ENCODE results near the gene KCNIP3.
"Not testable (repeated sequence)": the region's sequence is repeated elsewhere in the genome, so short reads cannot be mapped to it uniquely, and the experiment has no call there.

The KCNIP3 gene

DNA sequence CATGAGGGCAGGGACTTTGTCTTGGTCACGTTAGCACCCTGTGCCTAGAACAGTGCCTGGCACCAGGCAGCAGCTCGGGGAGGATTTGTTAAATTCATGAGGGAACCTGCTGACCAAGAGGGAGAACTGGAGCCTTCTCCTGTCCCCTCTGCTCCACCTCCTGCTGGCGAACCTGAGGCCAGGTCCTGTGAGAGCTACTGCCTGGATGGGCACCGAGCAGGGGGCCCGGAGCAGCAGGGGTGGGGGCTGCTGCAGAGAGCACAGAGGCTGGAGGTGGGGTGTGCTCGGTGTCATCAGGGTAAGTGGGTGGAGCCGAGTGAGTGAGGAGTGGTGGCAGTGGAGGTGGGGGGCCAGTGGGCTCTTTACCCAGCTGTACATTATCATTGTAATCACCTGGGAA lies 53.2 kb downstream of the KCNIP3 start:
- Histone ChIP-seq H3K4me1 (ENCODE audit: control insufficient read depth, insufficient read depth, low read length, unreplicated experiment) (no peaks in the 10 kb centered on the region), H3K27me3 (ENCODE audit: insufficient read depth, low read length) (no peaks in the 10 kb centered on the region), H2AFZ (ENCODE audit: low read length, unreplicated experiment) (no peak overlapping the region), H3K36me3 (ENCODE audit: insufficient read depth, low read length) (no peaks in the 10 kb centered on the region), H3K27ac (ENCODE audit: low read depth, low read length) (no peak overlapping the region), H3K79me2 (ENCODE audit: control insufficient read depth, insufficient read depth, low read length, unreplicated experiment) (no peaks in the 10 kb centered on the region), H3K4me3 (ENCODE audit: low read depth, low read length) (no peak overlapping the region)

DNA sequence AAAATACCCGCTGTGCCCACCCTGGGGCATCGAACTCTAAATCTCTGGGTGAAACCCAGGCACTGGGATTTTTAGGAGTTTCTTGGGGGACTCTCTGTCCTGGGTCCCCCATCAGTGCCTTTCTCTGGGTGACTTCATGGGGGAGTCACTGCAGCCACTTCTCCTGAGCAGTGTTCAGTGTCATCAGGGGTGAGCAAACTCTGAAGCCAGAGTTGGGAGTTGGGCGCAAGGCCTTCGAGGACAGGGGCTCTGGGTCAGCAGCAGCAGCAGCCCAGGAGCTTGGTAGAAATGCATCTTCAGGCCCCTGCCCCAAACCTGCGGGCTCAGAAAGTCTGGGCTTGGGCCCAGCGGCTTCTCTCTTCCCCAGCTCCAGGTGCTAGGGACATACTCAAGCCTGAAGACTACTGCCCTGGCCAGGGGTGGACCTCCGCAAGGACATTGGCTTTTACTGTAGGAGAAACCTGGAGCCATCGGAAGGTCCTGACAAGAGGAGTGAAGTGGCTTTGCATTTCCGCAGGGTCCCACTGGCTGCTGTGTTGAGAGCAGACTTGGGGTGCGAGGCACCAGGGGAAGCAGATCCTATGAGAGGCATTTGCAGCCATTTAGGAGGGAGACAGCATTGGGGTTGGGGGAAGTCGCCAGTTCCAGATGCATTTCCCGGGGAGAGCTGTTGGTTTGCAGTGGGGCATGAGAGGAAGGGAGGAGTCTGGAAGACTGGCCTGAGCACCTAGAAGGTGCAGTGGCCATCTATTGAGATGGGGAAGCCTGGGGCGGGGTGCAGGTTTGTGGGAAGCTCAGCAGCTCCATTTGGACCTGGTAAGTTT lies 53.8 kb downstream of the KCNIP3 start:
- H2AFZ ChIP-seq (ENCODE audit: low read length, unreplicated experiment) = no peak overlapping the region

DNA sequence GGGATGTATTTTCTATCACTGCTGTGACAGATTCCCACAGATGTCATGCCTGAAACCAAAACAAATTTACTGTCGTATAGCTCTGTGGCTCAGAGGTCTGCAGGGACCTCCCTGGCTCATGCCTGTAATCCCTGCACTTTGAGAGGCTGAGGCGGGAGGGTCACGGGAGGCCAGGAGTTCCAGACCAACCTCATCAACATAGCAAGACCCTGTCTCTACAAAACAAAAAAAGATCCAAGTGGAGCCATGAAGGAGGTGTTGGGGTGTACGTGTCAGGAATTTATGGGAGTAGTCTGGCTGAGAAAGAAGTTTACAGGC lies 54.4 kb downstream of the KCNIP3 start:
- no peaks in the 10 kb centered on the region for H3K4me1 ChIP-seq (ENCODE audit: control insufficient read depth, insufficient read depth, low read length, unreplicated experiment)
- H3K27ac ChIP-seq (ENCODE audit: low read depth, low read length) = no peak overlapping the region
- H2AFZ ChIP-seq (ENCODE audit: low read length, unreplicated experiment) = no peak overlapping the region
- no peaks in the 10 kb centered on the region for H3K79me2 ChIP-seq (ENCODE audit: control insufficient read depth, insufficient read depth, low read length, unreplicated experiment)
- no peak overlapping the region for H3K4me3 ChIP-seq (ENCODE audit: low read depth, low read length)
- no peaks in the 10 kb centered on the region for H3K36me3 ChIP-seq (ENCODE audit: insufficient read depth, low read length)
- H3K27me3 ChIP-seq (ENCODE audit: insufficient read depth, low read length) = no peaks in the 10 kb centered on the region

More for the DNA sequence above, 53.8 kb downstream of the KCNIP3 start:
- Histone ChIP-seq H3K4me3 (ENCODE audit: low read depth, low read length) (no peak overlapping the region), H3K79me2 (ENCODE audit: control insufficient read depth, insufficient read depth, low read length, unreplicated experiment) (no peaks in the 10 kb centered on the region), H3K36me3 (ENCODE audit: insufficient read depth, low read length) (no peaks in the 10 kb centered on the region), H3K4me1 (ENCODE audit: control insufficient read depth, insufficient read depth, low read length, unreplicated experiment) (no peaks in the 10 kb centered on the region), H3K27ac (ENCODE audit: low read depth, low read length) (no peak overlapping the region), H3K27me3 (ENCODE audit: insufficient read depth, low read length) (no peaks in the 10 kb centered on the region)

DNA sequence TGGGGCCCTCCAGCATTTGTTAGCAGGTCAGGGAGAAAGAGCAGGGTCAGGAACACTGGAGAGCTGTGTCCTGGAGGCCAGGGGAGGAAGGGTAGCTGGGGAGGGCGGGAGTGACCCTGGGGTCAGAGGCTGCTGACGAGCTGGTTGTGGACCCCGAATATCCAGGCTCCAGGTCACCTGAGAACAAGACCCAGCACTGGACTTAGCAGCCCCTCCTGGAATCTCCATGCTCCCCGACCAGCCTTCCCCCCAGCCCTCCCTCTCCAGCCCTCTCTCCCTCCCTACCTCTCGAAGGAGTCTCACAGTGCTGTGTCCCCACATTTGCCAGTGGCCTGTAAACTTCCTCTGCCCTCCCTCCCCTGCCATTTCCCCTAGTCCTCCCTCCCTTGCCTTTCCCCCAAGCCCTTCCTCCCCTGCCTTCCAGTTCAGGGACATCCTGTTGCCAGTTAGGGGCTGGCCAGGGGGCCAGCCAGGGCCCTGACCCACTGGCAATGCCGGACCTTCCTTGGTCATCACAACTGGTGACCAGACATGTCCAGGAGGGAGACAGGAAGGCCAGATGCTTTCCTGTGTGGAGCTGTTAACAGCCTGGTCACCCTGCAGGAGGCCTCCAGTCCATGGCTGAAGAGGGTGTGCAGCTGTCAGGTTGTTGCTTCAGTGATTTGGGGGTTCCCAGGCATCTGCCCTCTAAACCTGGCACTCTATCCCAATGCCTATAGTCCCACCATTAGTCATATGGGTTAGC lies 55.3 kb downstream of the KCNIP3 start:
- H3K27ac ChIP-seq (ENCODE audit: low read depth, low read length) = no peak overlapping the region
- H3K4me3 ChIP-seq (ENCODE audit: low read depth, low read length) = no peak overlapping the region
- no peak overlapping the region for H2AFZ ChIP-seq (ENCODE audit: low read length, unreplicated experiment)
- no peaks in the 10 kb centered on the region for H3K4me1 ChIP-seq (ENCODE audit: control insufficient read depth, insufficient read depth, low read length, unreplicated experiment)
- H3K27me3 ChIP-seq (ENCODE audit: insufficient read depth, low read length) = no peaks in the 10 kb centered on the region
- H3K79me2 ChIP-seq (ENCODE audit: control insufficient read depth, insufficient read depth, low read length, unreplicated experiment) = peaks cover 5% of the 10 kb centered on the region
- no peaks in the 10 kb centered on the region for H3K36me3 ChIP-seq (ENCODE audit: insufficient read depth, low read length)

GRCh38 chr2:95353055-95353575 lies 56.0 kb downstream of the KCNIP3 start:
- no peak overlapping the region for H2AFZ ChIP-seq (ENCODE audit: low read length, unreplicated experiment)
- peaks cover 6% of the 10 kb centered on the region for H3K79me2 ChIP-seq (ENCODE audit: control insufficient read depth, insufficient read depth, low read length, unreplicated experiment)
- H3K4me1 ChIP-seq (ENCODE audit: control insufficient read depth, insufficient read depth, low read length, unreplicated experiment) = no peaks in the 10 kb centered on the region
- H3K4me3 ChIP-seq (ENCODE audit: low read depth, low read length) = no peak overlapping the region
- H3K27ac ChIP-seq (ENCODE audit: low read depth, low read length) = no peak overlapping the region
- H3K36me3 ChIP-seq (ENCODE audit: insufficient read depth, low read length) = no peaks in the 10 kb centered on the region
- no peaks in the 10 kb centered on the region for H3K27me3 ChIP-seq (ENCODE audit: insufficient read depth, low read length)

GRCh38 chr2:95353613-95354468 lies 56.7 kb downstream of the KCNIP3 start:
- Histone ChIP-seq H3K36me3 (ENCODE audit: insufficient read depth, low read length) (no peaks in the 10 kb centered on the region), H3K27ac (ENCODE audit: low read depth, low read length) (no peak overlapping the region)

DNA sequence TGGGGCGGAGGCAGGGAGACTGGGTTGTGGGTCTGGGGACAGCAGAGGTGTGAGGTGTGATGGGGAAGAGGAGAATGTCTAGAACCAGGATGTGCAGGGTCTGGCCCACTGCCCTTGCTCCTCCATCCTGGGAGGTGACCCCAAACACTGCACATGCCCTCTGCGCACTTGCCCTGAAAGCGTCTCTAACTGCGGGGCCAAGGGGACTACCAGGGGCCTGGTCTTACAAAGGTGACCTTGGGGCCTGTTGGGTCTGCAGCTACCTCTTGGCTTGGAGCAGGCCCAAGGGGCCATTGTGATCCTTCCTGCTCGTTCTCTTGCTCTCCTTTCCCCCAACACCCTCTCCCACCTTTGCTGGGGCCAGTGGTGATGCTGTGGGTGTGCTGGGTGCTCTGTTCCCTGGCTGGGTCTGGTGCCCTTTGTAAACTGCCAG lies 57.3 kb downstream of the KCNIP3 start:
- no peak overlapping the region for H2AFZ ChIP-seq (ENCODE audit: low read length, unreplicated experiment)
- H3K27ac ChIP-seq (ENCODE audit: low read depth, low read length) = no peak overlapping the region
- H3K36me3 ChIP-seq (ENCODE audit: insufficient read depth, low read length) = no peaks in the 10 kb centered on the region
- H3K27me3 ChIP-seq (ENCODE audit: insufficient read depth, low read length) = no peaks in the 10 kb centered on the region
- H3K4me3 ChIP-seq (ENCODE audit: low read depth, low read length) = no peak overlapping the region
- H3K79me2 ChIP-seq (ENCODE audit: control insufficient read depth, insufficient read depth, low read length, unreplicated experiment) = peaks cover 9% of the 10 kb centered on the region
- peaks cover 9% of the 10 kb centered on the region for H3K4me1 ChIP-seq (ENCODE audit: control insufficient read depth, insufficient read depth, low read length, unreplicated experiment)

More at GRCh38 chr2:95353613-95354468, 56.7 kb downstream of the KCNIP3 start:
- Histone ChIP-seq H3K4me3 (ENCODE audit: low read depth, low read length) (no peak overlapping the region), H3K79me2 (ENCODE audit: control insufficient read depth, insufficient read depth, low read length, unreplicated experiment) (peaks cover 9% of the 10 kb centered on the region), H3K4me1 (ENCODE audit: control insufficient read depth, insufficient read depth, low read length, unreplicated experiment) (peaks cover 3% of the 10 kb centered on the region), H3K27me3 (ENCODE audit: insufficient read depth, low read length) (no peaks in the 10 kb centered on the region), H2AFZ (ENCODE audit: low read length, unreplicated experiment) (no peak overlapping the region)

- Histone ChIP-seq H3K79me2 (ENCODE audit: control insufficient read depth, insufficient read depth, low read length, unreplicated experiment) (peaks cover 9% of the 10 kb centered on the region), H3K27ac (ENCODE audit: low read depth, low read length) (no peak overlapping the region), H3K36me3 (ENCODE audit: insufficient read depth, low read length) (no peaks in the 10 kb centered on the region), H2AFZ (ENCODE audit: low read length, unreplicated experiment) (no peak overlapping the region), H3K4me1 (ENCODE audit: control insufficient read depth, insufficient read depth, low read length, unreplicated experiment) (peaks cover 10% of the 10 kb centered on the region), H3K4me3 (ENCODE audit: low read depth, low read length) (no peak overlapping the region), H3K27me3 (ENCODE audit: insufficient read depth, low read length) (no peaks in the 10 kb centered on the region)
Measured at GRCh38 chr2:95354925-95355324, 57.8 kb downstream of the KCNIP3 start.

- H3K4me1 ChIP-seq (ENCODE audit: control insufficient read depth, insufficient read depth, low read length, unreplicated experiment); H3K27me3 ChIP-seq (ENCODE audit: insufficient read depth, low read length); H2AFZ ChIP-seq (ENCODE audit: low read length, unreplicated experiment); H3K36me3 ChIP-seq (ENCODE audit: insufficient read depth, low read length); H3K4me3 ChIP-seq (ENCODE audit: low read depth, low read length); H3K79me2 ChIP-seq (ENCODE audit: control insufficient read depth, insufficient read depth, low read length, unreplicated experiment); H3K27ac ChIP-seq (ENCODE audit: low read depth, low read length): not testable (repeated sequence)
Measured at GRCh38 chr2:95355486-95355885, 58.3 kb downstream of the KCNIP3 start.
